ENCODE data around the gene MTTP. TPM values are rescaled to one million over a fixed set of nuclear protein-coding genes. Genes with fewer than 3 reads are reported as not detected.

The MTTP gene
- total and polyA plus RNA-seq, 12 donors: 0.23 to 5.9 (median 3.0) TPM

DNA sequence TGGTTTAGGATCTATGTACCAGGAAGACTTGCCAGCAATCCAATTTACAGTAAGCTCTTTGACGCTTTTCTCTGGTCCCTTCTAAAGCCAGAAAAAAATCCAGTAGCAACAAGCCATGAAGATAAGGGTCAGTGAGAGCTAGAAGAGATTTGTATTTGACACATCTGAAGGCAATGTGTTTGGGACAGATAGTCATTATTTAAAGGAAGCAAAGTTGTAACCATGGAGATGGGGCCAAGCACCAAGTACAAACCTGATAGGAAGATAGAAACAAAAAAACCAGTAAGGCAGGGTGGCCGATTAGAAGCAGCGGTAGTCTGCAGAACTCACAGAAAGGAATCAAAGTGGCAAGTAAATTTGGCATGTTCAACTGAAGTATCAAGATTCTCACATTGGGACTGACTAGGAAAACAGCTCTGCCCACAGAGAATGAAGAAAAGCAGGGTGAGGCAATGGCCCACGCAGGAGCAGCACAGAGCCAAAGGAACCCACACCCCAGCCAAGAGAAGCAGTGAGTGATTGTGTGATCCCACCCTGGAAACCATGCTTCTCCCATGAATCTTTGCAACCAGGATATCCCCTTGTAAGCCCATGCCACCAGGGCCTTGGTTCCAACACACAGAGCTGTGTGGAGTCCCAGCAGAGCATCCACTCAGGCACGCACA, 95.9 kb downstream of the MTTP start:
- DNase-seq (no peak), ATAC-seq (peak in 3 of 8 donors; percentile 11 to 38 (median 37))
- intact Hi-C loops (cut with DNase I): loop anchor here in 1 of 10 donors (10.0 kb wide), 1 partner anchor 106 kb away; the partner anchor contains the start of gene TRMT10A
- WGBS, 2 donors: 46 to 47% methylated on average over 5 of the region's 5 CpGs
- peaks cover 0 to 39% (median 14%) of the 10 kb centered on the region in 11 donors for H3K9me3 ChIP-seq
- H3K4me1 ChIP-seq: peaks cover 0 to 29% (median 8%) of the 10 kb centered on the region in 9 donors
- H3K4me3 ChIP-seq: no peak overlapping the region
- no peaks in the 10 kb centered on the region for H3K27me3 ChIP-seq
- no peaks in the 10 kb centered on the region for H3K36me3 ChIP-seq
- peak overlapping the region in 1 of 10 donors; percentile 9 for H3K27ac ChIP-seq
- TF ChIP-seq, protein P1, sequence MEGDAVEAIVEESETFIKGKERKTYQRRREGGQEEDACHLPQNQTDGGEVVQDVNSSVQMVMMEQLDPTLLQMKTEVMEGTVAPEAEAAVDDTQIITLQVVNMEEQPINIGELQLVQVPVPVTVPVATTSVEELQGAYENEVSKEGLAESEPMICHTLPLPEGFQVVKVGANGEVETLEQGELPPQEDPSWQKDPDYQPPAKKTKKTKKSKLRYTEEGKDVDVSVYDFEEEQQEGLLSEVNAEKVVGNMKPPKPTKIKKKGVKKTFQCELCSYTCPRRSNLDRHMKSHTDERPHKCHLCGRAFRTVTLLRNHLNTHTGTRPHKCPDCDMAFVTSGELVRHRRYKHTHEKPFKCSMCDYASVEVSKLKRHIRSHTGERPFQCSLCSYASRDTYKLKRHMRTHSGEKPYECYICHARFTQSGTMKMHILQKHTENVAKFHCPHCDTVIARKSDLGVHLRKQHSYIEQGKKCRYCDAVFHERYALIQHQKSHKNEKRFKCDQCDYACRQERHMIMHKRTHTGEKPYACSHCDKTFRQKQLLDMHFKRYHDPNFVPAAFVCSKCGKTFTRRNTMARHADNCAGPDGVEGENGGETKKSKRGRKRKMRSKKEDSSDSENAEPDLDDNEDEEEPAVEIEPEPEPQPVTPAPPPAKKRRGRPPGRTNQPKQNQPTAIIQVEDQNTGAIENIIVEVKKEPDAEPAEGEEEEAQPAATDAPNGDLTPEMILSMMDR (IDR thresholded peaks at IDR 0.05): no peak

Other genes starting within 250 kb of the MTTP start
- 1 to 10 TPM in 9 of 10 donors, under 1 TPM in 1; 0.85 to 8.6 (median 2.1) TPM for gene ADH1C, start 222.1 kb upstream of the MTTP start, total RNA-seq
- 1 to 10 TPM; 1.6 to 8.3 TPM for gene ADH1C, start 222.1 kb upstream of the MTTP start, polyA plus RNA-seq
- gene ADH7, start 139.5 kb upstream of the MTTP start, total RNA-seq: not detected
- gene ADH7, start 139.5 kb upstream of the MTTP start, polyA plus RNA-seq: under 1 TPM in 1 of 2 donors, not detected in 1; 0.04 TPM
- gene C4orf17, start 63.8 kb upstream of the MTTP start, total RNA-seq: not detected
- not detected for gene C4orf17, start 63.8 kb upstream of the MTTP start, polyA plus RNA-seq
- 1 to 10 TPM; 2.8 to 5.0 (median 3.9) TPM for gene TRMT10A, start 10.8 kb upstream of the MTTP start, total RNA-seq
- 1 to 10 TPM; 1.9 to 4.0 TPM for gene TRMT10A, start 10.8 kb upstream of the MTTP start, polyA plus RNA-seq
- 1 to 10 TPM in 8 of 10 donors, under 1 TPM in 2; 0.68 to 9.3 (median 1.6) TPM for gene C4orf54, start 83.0 kb downstream of the MTTP start, total RNA-seq
- gene C4orf54, start 83.0 kb downstream of the MTTP start, polyA plus RNA-seq: 10 to 100 TPM in 1 of 2 donors, under 1 TPM in 1; 0.80 to 14.4 TPM
- gene DAPP1, start 242.0 kb downstream of the MTTP start, total RNA-seq: 1 to 10 TPM in 2 of 10 donors, under 1 TPM in 7, not detected in 1; 0.16 to 5.4 (median 0.72) TPM
- under 1 TPM; 0.16 to 0.22 TPM for gene DAPP1, start 242.0 kb downstream of the MTTP start, polyA plus RNA-seq